HCT116 (cell line): ENCODE measurements around the gene PDZD8. TPM values are rescaled to one million over a fixed set of nuclear protein-coding genes. Genes with fewer than 3 reads are reported as not detected.

Experiments
- ATAC-seq: fragments of 200-7000 bp; cut with Tn5 transposase; 2 replicates; pipeline ENCODE4 v1.9.1; 2020; ENCODE audit warnings: mild to moderate bottlenecking, moderate library complexity
- BruUV-seq: library from RNA; stranded (reverse); fragments of 400-500 nt; replicated peaks from 2 replicates; lab custom pipeline; 2021; lab: Mats Ljungman, UMichigan
- CTCF ChIA-PET: fragments of 300-600 bp; sonication (Branson Sonifier 250); formaldehyde crosslinking; loops from one replicate; lab custom pipeline; 2021; ENCODE audit warnings: antibody characterized with exemption; lab: Charles Lee
- POLR2A ChIA-PET: fragments of 300-600, 350-600 bp; sonication (Branson Sonifier 250); formaldehyde crosslinking; loops from one replicate; lab custom pipeline; 2021; ENCODE audit warnings: antibody characterized with exemption; lab: Charles Lee
- RAD21 ChIA-PET, 2 experiments: fragments of 300-600 bp; sonication (Branson Sonifier 250); formaldehyde crosslinking; loops; one replicate each; lab custom pipeline; 2023; ENCODE audit warnings: low total read pairs in 2 of 2; ENCODE audit not compliant: uncharacterized antibody in 2 of 2, unreplicated experiment in 2 of 2, low non-redundant PET in 1 of 2; lab: Charles Lee
- DNase-seq: peaks from one replicate; pipeline ENCODE4 v3.0.0-alpha.2; 2010; ENCODE audit warnings: low read depth, low spot score
- H2AFZ ChIP-seq: fragments of 200-600 bp; shearing (Covaris generic), sonication (generic); 2 replicates; pipeline ENCODE4 v1.6.1; 2017; ENCODE audit warnings: low read depth, mixed run types, mixed read lengths, antibody characterized with exemption, low read length; ENCODE audit not compliant: poor library complexity, severe bottlenecking
- H3K27ac ChIP-seq: 2 replicates; pipeline ENCODE4 v1.5.1; 2012; ENCODE audit warnings: low read depth, low read length
- H3K27me3 ChIP-seq: fragments of 200-600 bp; sonication (generic); 2 replicates; pipeline ENCODE4 v1.6.1; 2016; ENCODE audit warnings: mixed run types, low read length, mixed read lengths; ENCODE audit not compliant: insufficient read depth
- H3K36me3 ChIP-seq, 2 experiments: fragments of 200-500 bp in 1 of 2; fragments of 200-600 bp in 1 of 2; sonication (Bioruptor generic) in 1 of 2; sonication (generic) in 1 of 2; 2 replicates each; pipeline versions ENCODE4 v1.5.1 to v1.6.1; 2014 to 2016; ENCODE audit warnings: low read length in 2 of 2, inconsistent platforms in 1 of 2, mixed read lengths in 1 of 2, mixed run types in 1 of 2; ENCODE audit not compliant: insufficient read depth in 2 of 2, control insufficient read depth in 1 of 2
- H3K4me1 ChIP-seq, 2 experiments: fragments of 200-600 bp in 1 of 2; sonication (generic) in 1 of 2; 2 replicates each; pipeline versions ENCODE4 v1.5.1 to v1.6.1; 2012 to 2017; ENCODE audit warnings: low read length in 2 of 2, inconsistent platforms in 1 of 2, mild to moderate bottlenecking in 1 of 2, mixed read lengths in 1 of 2, mixed run types in 1 of 2, moderate library complexity in 1 of 2; ENCODE audit not compliant: insufficient read depth in 2 of 2, control insufficient read depth in 1 of 2
- H3K4me2 ChIP-seq: fragments of 200-600 bp; sonication (generic); 2 replicates; pipeline ENCODE4 v1.6.1; 2017; ENCODE audit warnings: mixed run types, low read length, mixed read lengths
- H3K4me3 ChIP-seq, 2 experiments: fragments of 200-600 bp in 1 of 2; sonication (generic) in 1 of 2; replicated peaks in 1 of 2; 2 replicates each; pipeline ENCODE4 v1.5.1; 2011 to 2016; ENCODE audit warnings: low read length in 2 of 2, control low read depth in 1 of 2, low read depth in 1 of 2, mild to moderate bottlenecking in 1 of 2, mixed read lengths in 1 of 2, mixed run types in 1 of 2
- H3K79me2 ChIP-seq: fragments of 200-600 bp; sonication (generic); 2 replicates; pipeline ENCODE4 v1.6.1; 2017; ENCODE audit warnings: mild to moderate bottlenecking, mixed run types, low read length, moderate library complexity, mixed read lengths; ENCODE audit not compliant: insufficient read depth
- H3K9ac ChIP-seq: fragments of 200-600 bp; sonication (generic); 2 replicates; pipeline ENCODE4 v1.6.1; 2016; ENCODE audit warnings: low read length, mixed read lengths
- H3K9me2 ChIP-seq: fragments of 200-600 bp; sonication (generic), shearing (Covaris generic); 2 replicates; pipeline ENCODE4 v1.6.1; 2017; ENCODE audit warnings: mixed run types, mild to moderate bottlenecking, moderate library complexity; ENCODE audit not compliant: insufficient read depth
- H3K9me3 ChIP-seq, 2 experiments: fragments of 200-500 bp in 1 of 2; fragments of 200-600 bp in 1 of 2; sonication (Bioruptor generic) in 1 of 2; sonication (generic) in 1 of 2; 2 replicates each; pipeline ENCODE4 v1.6.1; 2014 to 2017; ENCODE audit warnings: low read length in 2 of 2, mixed read lengths in 2 of 2, inconsistent platforms in 1 of 2, low read depth in 1 of 2, mild to moderate bottlenecking in 1 of 2, mixed run types in 1 of 2, moderate library complexity in 1 of 2; ENCODE audit not compliant: control insufficient read depth in 1 of 2, insufficient read depth in 1 of 2
- H4K20me1 ChIP-seq: fragments of 200-600 bp; sonication (generic), shearing (Covaris generic); 2 replicates; pipeline ENCODE4 v1.6.1; 2017; ENCODE audit warnings: mixed run types, mild to moderate bottlenecking, moderate library complexity; ENCODE audit not compliant: insufficient read depth
- CBX3 ChIP-seq: IDR thresholded peaks from 2 replicates; pipeline ENCODE4 v1.6.1; 2012; ENCODE audit warnings: low read depth
- JUND ChIP-seq: IDR thresholded peaks from 2 replicates; pipeline ENCODE4 v1.6.1; 2012
- POLR2A ChIP-seq: IDR thresholded peaks from 2 replicates; pipeline ENCODE4 v1.7.0; 2011; ENCODE audit warnings: borderline replicate concordance; ENCODE audit not compliant: insufficient read depth, insufficient read length; ENCODE audit errors: extremely low read depth
- RAD21 ChIP-seq: IDR thresholded peaks from 2 replicates; pipeline ENCODE4 v1.6.1; 2012; ENCODE audit warnings: low read depth, mild to moderate bottlenecking
- REST ChIP-seq: IDR thresholded peaks from 2 replicates; pipeline ENCODE4 v1.6.1; 2012; ENCODE audit warnings: low read depth
- SP1 ChIP-seq: IDR thresholded peaks from 2 replicates; pipeline ENCODE4 v1.6.1; 2012; ENCODE audit warnings: low read depth
- SRF ChIP-seq: IDR thresholded peaks from 2 replicates; pipeline ENCODE4 v1.6.1; 2012; ENCODE audit warnings: low read depth
- intact Hi-C: fragments of 100-400 bp; cut with micrococcal nuclease; formaldehyde crosslinking; loops from 2 replicates; pipeline ENCODE4 v1.10.0; 2022
- total RNA-seq: library from RNA; stranded (reverse); gene quantifications from one replicate; pipeline ENCODE4 v1.2.1, GENCODE V29; 2021; ENCODE audit not compliant: unreplicated experiment

The PDZD8 gene
- total RNA-seq, 1 experiment from 2014 or later: 61.7 TPM

- Histone ChIP-seq H3K9me3 (no peaks in the 10 kb centered on the region), H3K27ac (no peak overlapping the region), H3K36me3 (no peaks in the 10 kb centered on the region), H3K4me3 (no peak overlapping the region)
- intact Hi-C loops: no loop called here
- TF ChIP-seq SRF: no peak
- no peak for TF ChIP-seq SP1
- no peak for TF ChIP-seq REST
- TF ChIP-seq JUND: no peak
- TF ChIP-seq RAD21: no peak
- no peak for TF ChIP-seq POLR2A
- TF ChIP-seq CBX3: no peak
- TF ChIP-seq, all 23 proteins: peak for 0
- RAD21 ChIA-PET: no interaction called here
- Histone ChIP-seq H3K9ac (no peak overlapping the region), H3K4me1 (peaks cover 17 to 21% of the 10 kb centered on the region in 2 experiments), H2AFZ (no peak overlapping the region), H3K79me2 (no peaks in the 10 kb centered on the region), H3K4me2 (no peak overlapping the region), H3K9me2 (no peaks in the 10 kb centered on the region), H3K27me3 (no peaks in the 10 kb centered on the region), H4K20me1 (no peaks in the 10 kb centered on the region)
- no TSS peak for BruUV-seq
- CTCF ChIA-PET: no interaction called here
- ATAC-seq (no peak), DNase-seq (no peak)
- POLR2A ChIA-PET: no interaction called here
Observed at GRCh38 chr10:117273980-117274379, 101.3 kb downstream of the PDZD8 start.
